Measurements from ENCODE around the gene ICAM1.
"Not testable (repeated sequence)": the region's sequence is repeated elsewhere in the genome, so short reads cannot be mapped to it uniquely, and the experiment has no call there.

The ICAM1 gene

DNA sequence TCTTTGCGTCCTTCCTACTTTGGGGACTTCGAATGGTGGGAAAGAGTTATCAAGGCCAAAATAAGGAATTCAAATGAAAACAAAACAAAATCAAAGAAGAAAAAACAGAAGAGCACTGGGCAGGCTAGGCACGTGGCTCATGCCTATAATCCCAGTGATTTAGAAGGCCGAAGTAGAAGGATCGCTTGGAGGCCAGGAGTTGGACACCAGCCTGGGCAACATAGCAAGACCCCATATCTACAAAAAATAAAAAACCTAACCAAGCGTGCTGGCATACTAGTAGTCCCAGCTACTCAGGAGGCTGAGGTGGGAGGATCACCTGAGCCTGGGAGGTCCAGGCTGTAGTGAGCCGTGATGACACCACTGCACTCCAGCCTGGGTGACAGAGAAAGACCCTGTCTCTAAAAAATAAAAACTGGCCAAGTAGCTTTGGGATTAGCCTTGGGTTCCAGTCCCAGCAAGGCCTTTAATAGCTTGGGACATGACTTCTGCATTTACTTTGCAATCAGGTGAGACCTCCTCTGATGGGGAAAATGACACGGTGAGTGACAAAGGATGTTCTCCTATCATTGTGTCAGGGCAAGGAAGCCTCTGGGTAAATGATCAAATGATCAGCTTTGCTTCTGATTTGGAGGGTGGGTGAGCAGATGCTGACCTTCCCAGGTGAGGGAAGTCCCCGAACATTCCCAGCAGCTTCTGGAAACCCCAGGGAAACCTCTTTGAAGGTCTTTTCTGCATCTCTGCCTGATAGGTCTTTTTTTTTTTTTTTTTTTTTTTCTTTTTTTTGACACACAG lies 7.1 kb downstream of the ICAM1 start:
- DNase-seq (ENCODE audit: low read depth in 2 of 2), result no peak

GRCh38 chr19:10278935-10279334 lies 8.0 kb downstream of the ICAM1 start:
- no peak for DNase-seq (ENCODE audit: low read depth in 2 of 2)

DNA sequence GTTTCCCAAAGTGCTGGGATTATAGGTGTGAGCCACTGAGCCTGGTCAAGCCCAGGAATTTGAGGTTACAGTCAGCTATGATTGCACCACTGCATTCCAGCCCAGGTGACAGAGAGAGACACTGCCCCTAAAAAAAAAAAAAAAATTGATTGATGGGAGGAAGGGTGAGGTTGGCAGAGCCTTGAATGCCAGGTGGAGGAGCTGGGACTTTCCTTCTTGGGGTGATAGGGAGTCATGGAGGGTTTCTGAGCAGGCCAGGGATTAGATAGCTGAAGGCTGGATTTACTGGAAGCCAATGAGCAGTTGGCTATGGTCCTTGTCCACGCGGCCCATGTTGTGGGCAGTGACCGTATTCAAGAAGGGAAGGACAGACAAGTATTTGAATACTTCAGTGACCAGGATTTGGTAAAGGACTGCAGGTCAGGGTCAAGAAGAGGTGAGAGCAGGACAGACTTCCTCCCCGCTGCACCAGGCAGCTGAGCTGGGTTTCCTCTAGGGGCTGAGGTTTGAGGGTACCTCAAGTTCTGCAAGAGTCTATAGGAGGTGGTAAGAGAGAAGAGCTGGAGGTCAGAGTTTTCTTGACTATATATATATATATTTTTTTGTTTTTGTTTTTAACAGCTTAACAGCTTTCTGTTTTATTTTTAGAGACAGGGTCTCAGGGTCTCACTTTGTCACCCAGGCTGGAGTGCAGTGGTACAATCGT lies 9.0 kb downstream of the ICAM1 start:
- DNase-seq (ENCODE audit: low read depth in 2 of 2), result no peak

DNA sequence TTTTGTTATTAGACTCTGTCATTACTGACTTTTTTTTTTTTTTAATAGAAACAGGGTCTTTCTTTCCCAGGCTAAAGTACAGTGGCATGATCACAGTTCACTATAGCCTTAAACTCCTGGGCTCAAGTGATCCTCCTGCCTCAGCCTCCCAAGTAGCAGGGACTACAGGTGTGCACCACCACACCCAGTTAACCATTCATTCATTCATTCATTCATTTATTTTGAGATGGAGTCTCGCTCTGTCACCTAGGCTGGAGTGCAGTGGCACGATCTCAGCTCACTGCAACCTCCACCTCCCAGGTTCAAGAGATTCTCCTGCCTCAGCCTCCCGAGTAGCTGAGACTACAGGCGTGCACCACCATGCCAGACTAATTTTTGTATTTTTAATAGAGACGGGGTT lies 11.1 kb downstream of the ICAM1 start:
- DNase-seq (ENCODE audit: low read depth in 2 of 2), result not testable (repeated sequence)

DNA sequence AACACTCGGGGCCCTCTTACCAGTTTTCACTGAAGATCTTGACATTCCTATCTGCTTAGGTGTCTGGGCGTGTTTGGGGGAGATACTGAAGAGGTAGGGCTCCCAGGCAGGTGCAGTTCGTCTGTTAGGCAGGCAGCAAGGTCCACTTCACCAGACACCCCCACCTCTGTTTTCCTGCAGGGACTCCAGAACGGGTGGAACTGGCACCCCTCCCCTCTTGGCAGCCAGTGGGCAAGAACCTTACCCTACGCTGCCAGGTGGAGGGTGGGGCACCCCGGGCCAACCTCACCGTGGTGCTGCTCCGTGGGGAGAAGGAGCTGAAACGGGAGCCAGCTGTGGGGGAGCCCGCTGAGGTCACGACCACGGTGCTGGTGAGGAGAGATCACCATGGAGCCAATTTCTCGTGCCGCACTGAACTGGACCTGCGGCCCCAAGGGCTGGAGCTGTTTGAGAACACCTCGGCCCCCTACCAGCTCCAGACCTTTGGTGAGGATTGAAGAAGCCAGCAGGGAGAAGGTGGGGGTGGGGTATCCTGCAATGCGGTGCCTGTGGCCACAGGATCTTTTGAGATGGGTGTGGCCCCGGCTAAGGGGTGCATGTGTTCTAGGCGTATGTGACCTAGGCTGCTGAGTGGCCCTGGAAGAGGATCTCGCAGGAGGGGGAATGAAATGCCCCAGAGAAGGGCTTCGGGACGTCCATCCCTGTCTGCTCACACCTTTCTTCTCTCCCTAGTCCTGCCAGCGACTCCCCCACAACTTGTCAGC lies 12.6 kb downstream of the ICAM1 start:
- DNase-seq (ENCODE audit: low read depth in 2 of 2), result no peak

DNA sequence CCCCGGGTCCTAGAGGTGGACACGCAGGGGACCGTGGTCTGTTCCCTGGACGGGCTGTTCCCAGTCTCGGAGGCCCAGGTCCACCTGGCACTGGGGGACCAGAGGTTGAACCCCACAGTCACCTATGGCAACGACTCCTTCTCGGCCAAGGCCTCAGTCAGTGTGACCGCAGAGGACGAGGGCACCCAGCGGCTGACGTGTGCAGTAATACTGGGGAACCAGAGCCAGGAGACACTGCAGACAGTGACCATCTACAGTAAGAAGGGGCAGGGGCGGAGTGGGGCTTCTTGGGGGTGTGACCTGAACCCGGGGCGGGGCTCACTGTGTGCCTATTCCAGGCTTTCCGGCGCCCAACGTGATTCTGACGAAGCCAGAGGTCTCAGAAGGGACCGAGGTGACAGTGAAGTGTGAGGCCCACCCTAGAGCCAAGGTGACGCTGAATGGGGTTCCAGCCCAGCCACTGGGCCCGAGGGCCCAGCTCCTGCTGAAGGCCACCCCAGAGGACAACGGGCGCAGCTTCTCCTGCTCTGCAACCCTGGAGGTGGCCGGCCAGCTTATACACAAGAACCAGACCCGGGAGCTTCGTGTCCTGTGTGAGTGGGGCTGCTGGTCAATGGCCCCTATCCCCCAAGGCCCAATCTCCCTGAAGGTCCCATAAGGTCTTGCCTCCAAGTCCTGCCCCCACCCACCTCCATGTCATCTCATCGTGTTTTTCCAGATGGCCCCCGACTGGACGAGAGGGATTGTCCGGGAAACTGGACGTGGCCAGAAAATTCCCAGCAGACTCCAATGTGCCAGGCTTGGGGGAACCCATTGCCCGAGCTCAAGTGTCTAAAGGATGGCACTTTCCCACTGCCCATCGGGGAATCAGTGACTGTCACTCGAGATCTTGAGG lies 13.4 kb downstream of the ICAM1 start:
- no peak for DNase-seq (ENCODE audit: low read depth in 2 of 2)

- no peak for DNase-seq (ENCODE audit: low read depth in 2 of 2)
Observed at GRCh38 chr19:10284960-10285278, 14.0 kb downstream of the ICAM1 start.

GRCh38 chr19:10285393-10285792 lies 14.5 kb downstream of the ICAM1 start:
- DNase-seq (ENCODE audit: low read depth in 2 of 2), result no peak

GRCh38 chr19:10286803-10287737 lies 16.1 kb downstream of the ICAM1 start, which contains the start of gene ICAM4:
Gene ICAM4, plus strand, starts transcription at chr19:10286955. Its CDS starts 58 bp downstream, at chr19:10287013.
- no peak for DNase-seq (ENCODE audit: low read depth in 2 of 2)

GRCh38 chr19:10288662-10289166 lies 17.8 kb downstream of the ICAM1 start:
- DNase-seq (ENCODE audit: low read depth in 2 of 2), result no peak

- DNase-seq (ENCODE audit: low read depth in 2 of 2), result peak in 1 of 2 donors; percentile 64
Observed at GRCh38 chr19:10289167-10289835, 18.4 kb downstream of the ICAM1 start.

GRCh38 chr19:10289836-10290356 lies 19.0 kb downstream of the ICAM1 start, which contains the start of gene ICAM5:
Gene ICAM5, plus strand, starts transcription at chr19:10289952. Its CDS starts 92 bp downstream, at chr19:10290044.
- no peak for DNase-seq (ENCODE audit: low read depth in 2 of 2)

DNA sequence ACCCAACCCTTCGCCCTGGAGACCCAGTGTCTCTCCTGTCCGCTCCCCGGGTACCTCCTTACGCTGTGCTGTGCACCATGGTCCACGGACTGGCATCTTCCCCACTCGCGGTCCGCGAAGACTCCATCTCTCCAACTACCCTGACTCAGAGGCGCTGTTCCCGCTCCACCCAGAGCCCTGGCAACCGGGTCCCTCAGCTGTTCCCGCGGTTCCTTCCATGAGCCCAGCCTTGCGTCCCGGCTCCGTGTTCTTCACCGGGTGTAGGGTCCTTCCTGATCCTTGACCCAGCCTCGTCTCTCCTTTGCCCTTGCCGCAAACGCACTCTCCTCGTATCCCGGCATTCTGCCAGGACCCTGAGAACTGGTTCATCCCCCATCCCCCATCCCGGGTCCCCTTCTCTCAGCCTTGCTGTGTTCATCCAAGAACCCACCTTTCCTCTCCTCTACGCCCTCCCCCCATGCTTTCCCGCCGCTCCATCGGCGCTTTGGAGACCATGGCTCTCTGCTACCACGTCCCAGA lies 19.5 kb downstream of the ICAM1 start:
- no peak for DNase-seq (ENCODE audit: low read depth in 2 of 2)

GRCh38 chr19:10290876-10291553 lies 20.1 kb downstream of the ICAM1 start:
- DNase-seq (ENCODE audit: low read depth in 2 of 2), result no peak

DNA sequence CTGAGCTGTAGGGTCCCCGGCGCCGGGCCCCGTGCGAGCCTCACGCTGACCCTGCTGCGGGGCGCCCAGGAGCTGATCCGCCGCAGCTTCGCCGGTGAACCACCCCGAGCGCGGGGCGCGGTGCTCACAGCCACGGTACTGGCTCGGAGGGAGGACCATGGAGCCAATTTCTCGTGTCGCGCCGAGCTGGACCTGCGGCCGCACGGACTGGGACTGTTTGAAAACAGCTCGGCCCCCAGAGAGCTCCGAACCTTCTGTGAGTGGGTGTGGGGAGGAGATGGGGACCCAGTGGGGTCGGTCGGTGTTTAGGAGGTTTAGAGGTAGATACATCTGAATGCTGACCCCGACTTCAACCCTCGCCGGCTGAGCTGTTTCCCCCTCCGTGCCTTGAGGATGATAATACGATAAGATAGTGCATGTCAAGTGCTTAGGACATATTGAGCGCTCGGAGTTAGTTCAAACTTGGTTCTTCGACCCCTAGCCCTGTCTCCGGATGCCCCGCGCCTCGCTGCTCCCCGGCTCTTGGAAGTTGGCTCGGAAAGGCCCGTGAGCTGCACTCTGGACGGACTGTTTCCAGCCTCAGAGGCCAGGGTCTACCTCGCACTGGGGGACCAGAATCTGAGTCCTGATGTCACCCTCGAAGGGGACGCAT lies 20.8 kb downstream of the ICAM1 start:
- no peak for DNase-seq (ENCODE audit: low read depth in 2 of 2)

DNA sequence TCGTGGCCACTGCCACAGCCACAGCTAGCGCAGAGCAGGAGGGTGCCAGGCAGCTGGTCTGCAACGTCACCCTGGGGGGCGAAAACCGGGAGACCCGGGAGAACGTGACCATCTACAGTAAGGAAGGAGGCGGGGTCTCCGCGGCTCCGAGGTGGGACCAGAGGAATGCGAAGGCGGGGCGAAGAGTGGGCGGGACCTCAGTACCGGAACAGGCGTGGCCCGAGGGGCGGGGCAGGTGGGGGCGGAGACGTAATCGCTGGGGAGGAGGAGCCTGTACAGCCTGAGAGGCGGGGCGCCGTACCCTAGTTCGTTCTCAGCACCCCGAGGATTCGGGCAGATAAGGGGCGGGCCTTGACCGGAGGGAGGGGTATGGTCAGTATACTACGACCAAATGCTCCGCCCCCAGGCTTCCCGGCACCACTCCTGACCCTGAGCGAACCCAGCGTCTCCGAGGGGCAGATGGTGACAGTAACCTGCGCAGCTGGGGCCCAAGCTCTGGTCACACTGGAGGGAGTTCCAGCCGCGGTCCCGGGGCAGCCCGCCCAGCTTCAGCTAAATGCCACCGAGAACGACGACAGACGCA lies 21.4 kb downstream of the ICAM1 start:
- peak; percentile 68 to 69 for DNase-seq (ENCODE audit: low read depth in 2 of 2)
